ENCODE measurements around the gene COX6B2. TPM values are rescaled to one million over a fixed set of nuclear protein-coding genes. Genes with fewer than 3 reads are reported as not detected.

Gene COX6B2
- polyA plus RNA-seq, 1 donor = 0.78 TPM

- DNase-seq = no peak
Observed at GRCh38 chr19:55383279-55384130, 29.0 kb upstream of the COX6B2 start.

GRCh38 chr19:55382522-55383054 is 28.1 kb upstream of the COX6B2 start:
- DNase-seq = no peak

- no peak for DNase-seq
Observed at GRCh38 chr19:55382013-55382412, 27.5 kb upstream of the COX6B2 start.

- DNase-seq = no peak
Observed at GRCh38 chr19:55379174-55379573, 24.7 kb upstream of the COX6B2 start.

GRCh38 chr19:55377356-55378131 is 23.0 kb upstream of the COX6B2 start:
- DNase-seq = no peak

GRCh38 chr19:55376241-55376933 is 21.9 kb upstream of the COX6B2 start, which contains the start of gene TMEM190:
Gene TMEM190, plus strand, starts transcription at chr19:55376826. Its CDS starts 28 bp downstream, at chr19:55376854.
- DNase-seq = no peak

- DNase-seq = no peak
Observed at GRCh38 chr19:55373993-55374757, 19.7 kb upstream of the COX6B2 start.

- DNase-seq = no peak
Observed at GRCh38 chr19:55373306-55373992, 18.9 kb upstream of the COX6B2 start.

GRCh38 chr19:55372316-55373081 is 18.0 kb upstream of the COX6B2 start:
- no peak for DNase-seq

GRCh38 chr19:55370305-55370988 is 15.9 kb upstream of the COX6B2 start, which contains the start of gene IL11:
Gene IL11, minus strand, starts transcription at chr19:55370463. Its CDS starts 153 bp downstream, at chr19:55370310.
- no peak for DNase-seq

GRCh38 chr19:55369653-55370304 is 15.3 kb upstream of the COX6B2 start:
- DNase-seq = no peak

GRCh38 chr19:55368701-55369563 is 14.4 kb upstream of the COX6B2 start:
- no peak for DNase-seq

GRCh38 chr19:55368106-55368505 is 13.6 kb upstream of the COX6B2 start:
- no peak for DNase-seq

- no peak for DNase-seq
Observed at GRCh38 chr19:55366790-55367189, 12.3 kb upstream of the COX6B2 start.

- no peak for DNase-seq
Observed at GRCh38 chr19:55365964-55366363, 11.4 kb upstream of the COX6B2 start.

- DNase-seq = no peak
Observed at GRCh38 chr19:55365245-55365644, 10.7 kb upstream of the COX6B2 start.

GRCh38 chr19:55362990-55363716 is 8.6 kb upstream of the COX6B2 start, which contains the start of gene GARIN5B:
Gene GARIN5B, minus strand, starts transcription at chr19:55363260. Its CDS starts 194 bp downstream, at chr19:55363066.
- no peak for DNase-seq

Data from left kidney (tissue), 2 donors.